HCT116 (cell line): Measurements from ENCODE around the gene RPS6KC1. TPM values are rescaled to one million over a fixed set of nuclear protein-coding genes. Genes with fewer than 3 reads are reported as not detected.

Source experiments
- ATAC-seq: fragments of 200-7000 bp; cut with Tn5 transposase; 2 replicates; pipeline ENCODE4 v1.9.1; 2020; ENCODE audit warnings: mild to moderate bottlenecking, moderate library complexity
- BruUV-seq: library from RNA; stranded (reverse); fragments of 400-500 nt; replicated peaks from 2 replicates; lab custom pipeline; 2021; lab: Mats Ljungman, UMichigan
- CTCF ChIA-PET: fragments of 300-600 bp; sonication (Branson Sonifier 250); formaldehyde crosslinking; loops from one replicate; lab custom pipeline; 2021; ENCODE audit warnings: antibody characterized with exemption; lab: Charles Lee
- POLR2A ChIA-PET: fragments of 300-600, 350-600 bp; sonication (Branson Sonifier 250); formaldehyde crosslinking; loops from one replicate; lab custom pipeline; 2021; ENCODE audit warnings: antibody characterized with exemption; lab: Charles Lee
- RAD21 ChIA-PET, 2 experiments: fragments of 300-600 bp; sonication (Branson Sonifier 250); formaldehyde crosslinking; loops; one replicate each; lab custom pipeline; 2023; ENCODE audit warnings: low total read pairs in 2 of 2; ENCODE audit not compliant: uncharacterized antibody in 2 of 2, unreplicated experiment in 2 of 2, low non-redundant PET in 1 of 2; lab: Charles Lee
- DNase-seq: peaks from one replicate; pipeline ENCODE4 v3.0.0-alpha.2; 2010; ENCODE audit warnings: low read depth, low spot score
- H2AFZ ChIP-seq: fragments of 200-600 bp; shearing (Covaris generic), sonication (generic); 2 replicates; pipeline ENCODE4 v1.6.1; 2017; ENCODE audit warnings: low read depth, mixed run types, mixed read lengths, antibody characterized with exemption, low read length; ENCODE audit not compliant: poor library complexity, severe bottlenecking
- H3K27ac ChIP-seq: 2 replicates; pipeline ENCODE4 v1.5.1; 2012; ENCODE audit warnings: low read depth, low read length
- H3K27me3 ChIP-seq: fragments of 200-600 bp; sonication (generic); 2 replicates; pipeline ENCODE4 v1.6.1; 2016; ENCODE audit warnings: mixed run types, low read length, mixed read lengths; ENCODE audit not compliant: insufficient read depth
- H3K36me3 ChIP-seq, 2 experiments: fragments of 200-500 bp in 1 of 2; fragments of 200-600 bp in 1 of 2; sonication (Bioruptor generic) in 1 of 2; sonication (generic) in 1 of 2; 2 replicates each; pipeline versions ENCODE4 v1.5.1 to v1.6.1; 2014 to 2016; ENCODE audit warnings: low read length in 2 of 2, inconsistent platforms in 1 of 2, mixed read lengths in 1 of 2, mixed run types in 1 of 2; ENCODE audit not compliant: insufficient read depth in 2 of 2, control insufficient read depth in 1 of 2
- H3K4me1 ChIP-seq, 2 experiments: fragments of 200-600 bp in 1 of 2; sonication (generic) in 1 of 2; 2 replicates each; pipeline versions ENCODE4 v1.5.1 to v1.6.1; 2012 to 2017; ENCODE audit warnings: low read length in 2 of 2, inconsistent platforms in 1 of 2, mild to moderate bottlenecking in 1 of 2, mixed read lengths in 1 of 2, mixed run types in 1 of 2, moderate library complexity in 1 of 2; ENCODE audit not compliant: insufficient read depth in 2 of 2, control insufficient read depth in 1 of 2
- H3K4me2 ChIP-seq: fragments of 200-600 bp; sonication (generic); 2 replicates; pipeline ENCODE4 v1.6.1; 2017; ENCODE audit warnings: mixed run types, low read length, mixed read lengths
- H3K4me3 ChIP-seq, 2 experiments: fragments of 200-600 bp in 1 of 2; sonication (generic) in 1 of 2; replicated peaks in 1 of 2; 2 replicates each; pipeline ENCODE4 v1.5.1; 2011 to 2016; ENCODE audit warnings: low read length in 2 of 2, control low read depth in 1 of 2, low read depth in 1 of 2, mild to moderate bottlenecking in 1 of 2, mixed read lengths in 1 of 2, mixed run types in 1 of 2
- H3K79me2 ChIP-seq: fragments of 200-600 bp; sonication (generic); 2 replicates; pipeline ENCODE4 v1.6.1; 2017; ENCODE audit warnings: mild to moderate bottlenecking, mixed run types, low read length, moderate library complexity, mixed read lengths; ENCODE audit not compliant: insufficient read depth
- H3K9ac ChIP-seq: fragments of 200-600 bp; sonication (generic); 2 replicates; pipeline ENCODE4 v1.6.1; 2016; ENCODE audit warnings: low read length, mixed read lengths
- H3K9me2 ChIP-seq: fragments of 200-600 bp; sonication (generic), shearing (Covaris generic); 2 replicates; pipeline ENCODE4 v1.6.1; 2017; ENCODE audit warnings: mixed run types, mild to moderate bottlenecking, moderate library complexity; ENCODE audit not compliant: insufficient read depth
- H3K9me3 ChIP-seq, 2 experiments: fragments of 200-500 bp in 1 of 2; fragments of 200-600 bp in 1 of 2; sonication (Bioruptor generic) in 1 of 2; sonication (generic) in 1 of 2; 2 replicates each; pipeline ENCODE4 v1.6.1; 2014 to 2017; ENCODE audit warnings: low read length in 2 of 2, mixed read lengths in 2 of 2, inconsistent platforms in 1 of 2, low read depth in 1 of 2, mild to moderate bottlenecking in 1 of 2, mixed run types in 1 of 2, moderate library complexity in 1 of 2; ENCODE audit not compliant: control insufficient read depth in 1 of 2, insufficient read depth in 1 of 2
- H4K20me1 ChIP-seq: fragments of 200-600 bp; sonication (generic), shearing (Covaris generic); 2 replicates; pipeline ENCODE4 v1.6.1; 2017; ENCODE audit warnings: mixed run types, mild to moderate bottlenecking, moderate library complexity; ENCODE audit not compliant: insufficient read depth
- ATF3 ChIP-seq: IDR thresholded peaks from 2 replicates; pipeline ENCODE4 v1.6.1; 2012
- CBX3 ChIP-seq: IDR thresholded peaks from 2 replicates; pipeline ENCODE4 v1.6.1; 2012; ENCODE audit warnings: low read depth
- CEBPB ChIP-seq: IDR thresholded peaks from 2 replicates; pipeline ENCODE4 v1.6.1; 2012; ENCODE audit warnings: low read depth
- EGR1 ChIP-seq: IDR thresholded peaks from 2 replicates; pipeline ENCODE4 v1.6.1; 2012; ENCODE audit warnings: low read depth
- ELF1 ChIP-seq: IDR thresholded peaks from 2 replicates; pipeline ENCODE4 v1.6.1; 2012; ENCODE audit warnings: low read depth, borderline replicate concordance
- FOSL1 ChIP-seq: IDR thresholded peaks from 2 replicates; pipeline ENCODE4 v1.6.1; 2012; ENCODE audit warnings: low read depth
- JUND ChIP-seq: IDR thresholded peaks from 2 replicates; pipeline ENCODE4 v1.6.1; 2012
- POLR2A ChIP-seq: IDR thresholded peaks from 2 replicates; pipeline ENCODE4 v1.7.0; 2011; ENCODE audit warnings: borderline replicate concordance; ENCODE audit not compliant: insufficient read depth, insufficient read length; ENCODE audit errors: extremely low read depth
- RAD21 ChIP-seq: IDR thresholded peaks from 2 replicates; pipeline ENCODE4 v1.6.1; 2012; ENCODE audit warnings: low read depth, mild to moderate bottlenecking
- REST ChIP-seq: IDR thresholded peaks from 2 replicates; pipeline ENCODE4 v1.6.1; 2012; ENCODE audit warnings: low read depth
- SIN3A ChIP-seq: IDR thresholded peaks from 2 replicates; pipeline ENCODE4 v1.6.1; 2012; ENCODE audit warnings: low read depth
- SRF ChIP-seq: IDR thresholded peaks from 2 replicates; pipeline ENCODE4 v1.6.1; 2012; ENCODE audit warnings: low read depth
- TCF7L2 ChIP-seq: IDR thresholded peaks from 2 replicates; pipeline ENCODE4 v1.7.0; 2011; ENCODE audit warnings: borderline replicate concordance, inconsistent platforms; ENCODE audit not compliant: insufficient read depth, insufficient read length; ENCODE audit errors: extremely low read depth
- YY1 ChIP-seq: IDR thresholded peaks from 2 replicates; pipeline ENCODE4 v1.6.1; 2011; ENCODE audit warnings: low read length, low read depth, moderate library complexity, mild to moderate bottlenecking; ENCODE audit not compliant: insufficient replicate concordance; ENCODE audit errors: extremely low read depth
- ZFX ChIP-seq: fragments of 450-650 bp; IDR thresholded peaks from 2 replicates; pipeline ENCODE4 v1.6.1; 2017
- intact Hi-C: fragments of 100-400 bp; cut with micrococcal nuclease; formaldehyde crosslinking; loops from 2 replicates; pipeline ENCODE4 v1.10.0; 2022
- total RNA-seq: library from RNA; stranded (reverse); gene quantifications from one replicate; pipeline ENCODE4 v1.2.1, GENCODE V29; 2021; ENCODE audit not compliant: unreplicated experiment
- TF ChIP-seq, protein P1 (sequence below), 3 experiments: fragments of 200-600 bp in 1 of 3; sonication (generic) in 1 of 3; IDR thresholded peaks in 2 of 3; conservative IDR thresholded peaks in 1 of 3; 2 replicates each; pipeline ENCODE4 v1.5.1; 2012 to 2017; ENCODE audit warnings: low read depth in 2 of 3, low read length in 2 of 3, antibody characterized with exemption in 1 of 3, borderline replicate concordance in 1 of 3, control low read depth in 1 of 3, mild to moderate bottlenecking in 1 of 3, mixed read lengths in 1 of 3, mixed run types in 1 of 3, moderate library complexity in 1 of 3; ENCODE audit not compliant: insufficient read depth in 1 of 3
- TF ChIP-seq, protein P2 (sequence below): IDR thresholded peaks from 2 replicates; pipeline ENCODE4 v1.6.1; 2012

RPS6KC1 gene
- total RNA-seq, 1 experiment from 2014 or later, result 15.9 TPM

GRCh38 chr1:213287987-213288386, 236.9 kb downstream of the RPS6KC1 start:
- no peak overlapping the region for H3K9ac ChIP-seq
- no peaks in the 10 kb centered on the region for H3K9me3 ChIP-seq
- H3K4me2 ChIP-seq, result no peak overlapping the region
- H3K9me2 ChIP-seq, result no peaks in the 10 kb centered on the region
- no peaks in the 10 kb centered on the region for H3K36me3 ChIP-seq
- no peak overlapping the region for H3K4me3 ChIP-seq
- H3K27ac ChIP-seq, result no peak overlapping the region
- ATAC-seq, result no peak
- intact Hi-C loops, result no loop called here
- DNase-seq, result no peak
- no peaks in the 10 kb centered on the region for H3K4me1 ChIP-seq
- H3K27me3 ChIP-seq, result no peaks in the 10 kb centered on the region
- ChIA-PET CTCF (no interaction called here), POLR2A (no interaction called here), RAD21 (no interaction called here)
- peak; percentile 52 for TF ChIP-seq CEBPB
- no peak for TF ChIP-seq POLR2A
- H4K20me1 ChIP-seq, result no peaks in the 10 kb centered on the region
- BruUV-seq, result no TSS peak
- no peaks in the 10 kb centered on the region for H3K79me2 ChIP-seq
- H2AFZ ChIP-seq, result no peak overlapping the region

- no peaks in the 10 kb centered on the region for H3K36me3 ChIP-seq
- no TSS peak for BruUV-seq
- RAD21 ChIA-PET, result no interaction called here
Measured at GRCh38 chr1:213291526-213291925, 240.5 kb downstream of the RPS6KC1 start.

More at GRCh38 chr1:213291526-213291925, 240.5 kb downstream of the RPS6KC1 start:
- POLR2A ChIA-PET, result no interaction called here
- no peaks in the 10 kb centered on the region for H3K27me3 ChIP-seq
- no peaks in the 10 kb centered on the region for H4K20me1 ChIP-seq
- intact Hi-C loops, result no loop called here
- CTCF ChIA-PET, result no interaction called here
- no peak overlapping the region for H3K9ac ChIP-seq
- ATAC-seq, result no peak
- H3K9me3 ChIP-seq, result no peaks in the 10 kb centered on the region
- H2AFZ ChIP-seq, result no peak overlapping the region
- no peak overlapping the region for H3K27ac ChIP-seq
- no peaks in the 10 kb centered on the region for H3K9me2 ChIP-seq
- no peak for TF ChIP-seq ATF3
- TF ChIP-seq TCF7L2, result no peak
- TF ChIP-seq JUND, result no peak
- no peak for TF ChIP-seq ELF1
- TF ChIP-seq SRF, result no peak
- TF ChIP-seq EGR1, result no peak
- TF ChIP-seq, protein P1, sequence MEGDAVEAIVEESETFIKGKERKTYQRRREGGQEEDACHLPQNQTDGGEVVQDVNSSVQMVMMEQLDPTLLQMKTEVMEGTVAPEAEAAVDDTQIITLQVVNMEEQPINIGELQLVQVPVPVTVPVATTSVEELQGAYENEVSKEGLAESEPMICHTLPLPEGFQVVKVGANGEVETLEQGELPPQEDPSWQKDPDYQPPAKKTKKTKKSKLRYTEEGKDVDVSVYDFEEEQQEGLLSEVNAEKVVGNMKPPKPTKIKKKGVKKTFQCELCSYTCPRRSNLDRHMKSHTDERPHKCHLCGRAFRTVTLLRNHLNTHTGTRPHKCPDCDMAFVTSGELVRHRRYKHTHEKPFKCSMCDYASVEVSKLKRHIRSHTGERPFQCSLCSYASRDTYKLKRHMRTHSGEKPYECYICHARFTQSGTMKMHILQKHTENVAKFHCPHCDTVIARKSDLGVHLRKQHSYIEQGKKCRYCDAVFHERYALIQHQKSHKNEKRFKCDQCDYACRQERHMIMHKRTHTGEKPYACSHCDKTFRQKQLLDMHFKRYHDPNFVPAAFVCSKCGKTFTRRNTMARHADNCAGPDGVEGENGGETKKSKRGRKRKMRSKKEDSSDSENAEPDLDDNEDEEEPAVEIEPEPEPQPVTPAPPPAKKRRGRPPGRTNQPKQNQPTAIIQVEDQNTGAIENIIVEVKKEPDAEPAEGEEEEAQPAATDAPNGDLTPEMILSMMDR (IDR thresholded peaks at IDR 0.05 in 2 of 3, conservative IDR thresholded peaks at IDR 0.05 in 1 of 3; ENCODE audit: borderline replicate concordance in 1 of 3, insufficient read depth in 1 of 3, low read depth in 2 of 3, low read length in 2 of 3), result no peak
- no peak for TF ChIP-seq CBX3
- TF ChIP-seq ZFX, result no peak
- TF ChIP-seq YY1, result no peak
- TF ChIP-seq FOSL1, result no peak
- no peak for TF ChIP-seq RAD21
- no peak for TF ChIP-seq SIN3A
- TF ChIP-seq REST, result no peak
- TF ChIP-seq, protein P2, sequence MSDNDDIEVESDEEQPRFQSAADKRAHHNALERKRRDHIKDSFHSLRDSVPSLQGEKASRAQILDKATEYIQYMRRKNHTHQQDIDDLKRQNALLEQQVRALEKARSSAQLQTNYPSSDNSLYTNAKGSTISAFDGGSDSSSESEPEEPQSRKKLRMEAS, result no peak
- TF ChIP-seq, all 23 proteins: peak for 0
- no peak for DNase-seq
- no peaks in the 10 kb centered on the region for H3K79me2 ChIP-seq
- no peaks in the 10 kb centered on the region for H3K4me1 ChIP-seq
- no peak overlapping the region for H3K4me2 ChIP-seq
- H3K4me3 ChIP-seq, result no peak overlapping the region
